ACC112 (cell line): ENCODE results near the gene RBP5.

Experiments
- H2AFZ ChIP-seq: fragments of 200-600 bp; sonication (generic); one replicate; pipeline ENCODE4 v1.6.0; 2017; ENCODE audit warnings: antibody characterized with exemption, low read length; ENCODE audit not compliant: unreplicated experiment
- H3K27ac ChIP-seq: fragments of 200-600 bp; sonication (generic); 2 replicates; pipeline ENCODE4 v1.5.1; 2014; ENCODE audit warnings: low read depth, mild to moderate bottlenecking, antibody characterized with exemption, low read length, moderate library complexity
- H3K27me3 ChIP-seq: fragments of 200-600 bp; sonication (generic); 2 replicates; pipeline ENCODE4 v1.6.1; 2014; ENCODE audit warnings: mild to moderate bottlenecking, antibody characterized with exemption, low read length, moderate library complexity, mixed read lengths; ENCODE audit not compliant: insufficient read depth
- H3K36me3 ChIP-seq: fragments of 200-600 bp; sonication (generic); 2 replicates; pipeline ENCODE4 v1.6.1; 2016; ENCODE audit warnings: mild to moderate bottlenecking, antibody characterized with exemption, low read length, moderate library complexity, mixed read lengths; ENCODE audit not compliant: insufficient read depth
- H3K4me1 ChIP-seq: fragments of 200-600 bp; sonication (generic); one replicate; pipeline ENCODE4 v1.6.1; 2016; ENCODE audit warnings: low read length, mixed read lengths; ENCODE audit not compliant: insufficient read depth, unreplicated experiment, control insufficient read depth
- H3K4me3 ChIP-seq: fragments of 200-600 bp; sonication (generic); 2 replicates; pipeline ENCODE4 v1.5.1; 2014; ENCODE audit warnings: mild to moderate bottlenecking, low read depth, low read length
- H3K79me2 ChIP-seq: fragments of 200-600 bp; sonication (generic); one replicate; pipeline ENCODE4 v1.6.0; 2016; ENCODE audit warnings: low read length; ENCODE audit not compliant: control insufficient read depth, unreplicated experiment, insufficient read depth

RBP5 gene

GRCh38 chr12:7091660-7092228 is 36.9 kb downstream of the RBP5 start:
- H3K4me1 ChIP-seq = peaks cover 33% of the 10 kb centered on the region
- peaks cover 5% of the 10 kb centered on the region; the same call in 1 of the 2 replicates for H3K36me3 ChIP-seq
- peak overlapping the region; percentile 73 for H3K4me3 ChIP-seq
- H2AFZ ChIP-seq = peak overlapping the region; percentile 0
- no peaks in the 10 kb centered on the region for H3K27me3 ChIP-seq
- H3K27ac ChIP-seq = no peak overlapping the region
- H3K79me2 ChIP-seq = no peaks in the 10 kb centered on the region

GRCh38 chr12:7091171-7091570 is 37.5 kb downstream of the RBP5 start:
- Histone ChIP-seq H3K4me1 (peaks cover 33% of the 10 kb centered on the region), H3K27me3 (no peaks in the 10 kb centered on the region), H2AFZ (no peak overlapping the region), H3K27ac (no peak overlapping the region), H3K36me3 (peaks cover 11% of the 10 kb centered on the region; the same call in 1 of the 2 replicates), H3K4me3 (peak overlapping the region; percentile 73), H3K79me2 (no peaks in the 10 kb centered on the region)

GRCh38 chr12:7090222-7090998 is 38.3 kb downstream of the RBP5 start:
- H3K4me3 ChIP-seq = peak overlapping the region; percentile 73
- H3K27me3 ChIP-seq = no peaks in the 10 kb centered on the region
- no peak overlapping the region for H3K27ac ChIP-seq
- peaks cover 33% of the 10 kb centered on the region for H3K4me1 ChIP-seq
- no peak overlapping the region for H2AFZ ChIP-seq
- H3K36me3 ChIP-seq = peaks cover 18% of the 10 kb centered on the region
- H3K79me2 ChIP-seq = no peaks in the 10 kb centered on the region

- no peak overlapping the region for H2AFZ ChIP-seq
These were observed 39.4 kb downstream of the RBP5 start for GRCh38 chr12:7089196-7089871.

GRCh38 chr12:7083125-7083524 is 45.6 kb downstream of the RBP5 start:
- no peak overlapping the region for H2AFZ ChIP-seq
- H3K4me1 ChIP-seq = peaks cover 21% of the 10 kb centered on the region
- H3K27ac ChIP-seq = no peak overlapping the region
- H3K27me3 ChIP-seq = no peaks in the 10 kb centered on the region
- H3K4me3 ChIP-seq = no peak overlapping the region
- H3K79me2 ChIP-seq = no peaks in the 10 kb centered on the region
- peaks cover 50% of the 10 kb centered on the region for H3K36me3 ChIP-seq

More at GRCh38 chr12:7089196-7089871, 39.4 kb downstream of the RBP5 start:
- Histone ChIP-seq H3K4me1 (peaks cover 29% of the 10 kb centered on the region), H3K36me3 (peaks cover 29% of the 10 kb centered on the region), H3K4me3 (no peak overlapping the region), H3K27ac (no peak overlapping the region), H3K27me3 (no peaks in the 10 kb centered on the region), H3K79me2 (no peaks in the 10 kb centered on the region)

- Histone ChIP-seq H3K4me1 (peaks cover 25% of the 10 kb centered on the region), H3K4me3 (no peak overlapping the region), H2AFZ (no peak overlapping the region), H3K36me3 (peaks cover 38% of the 10 kb centered on the region), H3K27me3 (no peaks in the 10 kb centered on the region), H3K79me2 (no peaks in the 10 kb centered on the region), H3K27ac (no peak overlapping the region)
These were observed 47.7 kb downstream of the RBP5 start for GRCh38 chr12:7081037-7081436.

- no peaks in the 10 kb centered on the region for H3K79me2 ChIP-seq
- H3K27ac ChIP-seq = peak overlapping the region; percentile 95
- peaks cover 29% of the 10 kb centered on the region for H3K4me1 ChIP-seq
- H2AFZ ChIP-seq = no peak overlapping the region
- no peaks in the 10 kb centered on the region for H3K27me3 ChIP-seq
- peak overlapping the region; percentile 65 for H3K4me3 ChIP-seq
- peaks cover 26% of the 10 kb centered on the region for H3K36me3 ChIP-seq
These were observed 48.9 kb downstream of the RBP5 start for GRCh38 chr12:7079826-7080125.

GRCh38 chr12:7078163-7078562 is 50.5 kb downstream of the RBP5 start:
- H3K79me2 ChIP-seq = no peaks in the 10 kb centered on the region
- no peak overlapping the region for H2AFZ ChIP-seq
- H3K36me3 ChIP-seq = peaks cover 19% of the 10 kb centered on the region
- H3K27ac ChIP-seq = no peak overlapping the region
- no peak overlapping the region for H3K4me3 ChIP-seq
- no peaks in the 10 kb centered on the region for H3K27me3 ChIP-seq
- peaks cover 29% of the 10 kb centered on the region for H3K4me1 ChIP-seq

GRCh38 chr12:7076493-7076892 is 52.2 kb downstream of the RBP5 start:
- Histone ChIP-seq H3K27ac (no peak overlapping the region), H2AFZ (no peak overlapping the region), H3K4me3 (no peak overlapping the region), H3K27me3 (no peaks in the 10 kb centered on the region), H3K79me2 (no peaks in the 10 kb centered on the region), H3K4me1 (peaks cover 29% of the 10 kb centered on the region), H3K36me3 (peaks cover 7% of the 10 kb centered on the region; the same call in 1 of the 2 replicates)

GRCh38 chr12:7075939-7076338 is 52.8 kb downstream of the RBP5 start:
- Histone ChIP-seq H3K4me1 (peaks cover 29% of the 10 kb centered on the region), H3K4me3 (no peak overlapping the region), H2AFZ (no peak overlapping the region), H3K27ac (no peak overlapping the region), H3K36me3 (peaks cover 5% of the 10 kb centered on the region; the same call in 1 of the 2 replicates), H3K79me2 (no peaks in the 10 kb centered on the region), H3K27me3 (no peaks in the 10 kb centered on the region)
